ENCODE measurements around the gene TOP3A. TPM values are rescaled to one million over a fixed set of nuclear protein-coding genes. Genes with fewer than 3 reads are reported as not detected.

TOP3A gene
- total RNA-seq, 1 experiment from 2014 or later: 73.7 TPM

- Mint-ChIP-seq H3K4me3 (ENCODE audit: unreplicated experiment) (no peak overlapping the region), H3K4me1 (ENCODE audit: low read depth, unreplicated experiment) (peaks cover 7% of the 10 kb centered on the region), H3K27ac (ENCODE audit: unreplicated experiment) (no peak overlapping the region), H3K27me3 (ENCODE audit: insufficient read depth, unreplicated experiment) (no peaks in the 10 kb centered on the region), H3K36me3 (ENCODE audit: insufficient read depth, unreplicated experiment) (peaks cover 70% of the 10 kb centered on the region), H3K9me3 (ENCODE audit: unreplicated experiment) (no peaks in the 10 kb centered on the region)
- H3K36me3 ChIP-seq (ENCODE audit: control insufficient read depth, insufficient read depth, low read length): peaks cover 9% of the 10 kb centered on the region
- ChIA-PET POLR2A (interaction anchor here (0.6 kb wide), 1 partner anchor 8 kb away, joined by 3 read pairs; the partner anchor contains the start of gene TOP3A), CTCF (no interaction called here)
- no peak overlapping the region for H3K4me3 ChIP-seq (ENCODE audit: low read depth, low read length)
- no peak for DNase-seq
- no peaks in the 10 kb centered on the region for H3K4me1 ChIP-seq
- no TSS peak for BruUV-seq (replicated peaks)
- no peak for TF ChIP-seq CTCF (IDR thresholded peaks at IDR 0.05; ENCODE audit: insufficient read depth in 1 of 2, low read depth in 1 of 2, low read length in 1 of 2, severe bottlenecking in 1 of 2, unreplicated experiment in 1 of 2)
- intact Hi-C loops (cut with micrococcal nuclease; ENCODE audit: unreplicated experiment): no loop called here
- no peaks in the 10 kb centered on the region for H3K9me3 ChIP-seq
- no peaks in the 10 kb centered on the region for H3K27me3 ChIP-seq (replicated peaks; ENCODE audit: control insufficient read depth, insufficient read depth, low read length)
Observed at GRCh38 chr17:18323007-18323406, 8.2 kb upstream of the TOP3A start.

- no peak for DNase-seq
- H3K27me3 Mint-ChIP-seq (ENCODE audit: insufficient read depth, unreplicated experiment): no peaks in the 10 kb centered on the region
- intact Hi-C loops (cut with micrococcal nuclease; ENCODE audit: unreplicated experiment): no loop called here
- peaks cover 7% of the 10 kb centered on the region for H3K4me1 Mint-ChIP-seq (ENCODE audit: low read depth, unreplicated experiment)
- no peak overlapping the region for H3K27ac Mint-ChIP-seq (ENCODE audit: unreplicated experiment)
- ChIA-PET POLR2A (interaction anchor here (0.6 kb wide), 1 partner anchor 8 kb away, joined by 3 read pairs; the partner anchor contains the start of gene TOP3A), CTCF (no interaction called here)
- BruUV-seq (replicated peaks): no TSS peak
- peaks cover 69% of the 10 kb centered on the region for H3K36me3 Mint-ChIP-seq (ENCODE audit: insufficient read depth, unreplicated experiment)
- no peaks in the 10 kb centered on the region for H3K9me3 Mint-ChIP-seq (ENCODE audit: unreplicated experiment)
- H3K9me3 ChIP-seq: no peaks in the 10 kb centered on the region
- no peak for TF ChIP-seq CTCF (IDR thresholded peaks at IDR 0.05; ENCODE audit: insufficient read depth in 1 of 2, low read depth in 1 of 2, low read length in 1 of 2, severe bottlenecking in 1 of 2, unreplicated experiment in 1 of 2)
- peaks cover 9% of the 10 kb centered on the region for H3K36me3 ChIP-seq (ENCODE audit: control insufficient read depth, insufficient read depth, low read length)
- no peaks in the 10 kb centered on the region for H3K4me1 ChIP-seq
- no peak overlapping the region for H3K4me3 Mint-ChIP-seq (ENCODE audit: unreplicated experiment)
- no peak overlapping the region for H3K4me3 ChIP-seq (ENCODE audit: low read depth, low read length)
- H3K27me3 ChIP-seq (replicated peaks; ENCODE audit: control insufficient read depth, insufficient read depth, low read length): no peaks in the 10 kb centered on the region
Observed at GRCh38 chr17:18322522-18322921, 7.7 kb upstream of the TOP3A start.

- intact Hi-C loops (cut with micrococcal nuclease; ENCODE audit: unreplicated experiment): no loop called here
- Mint-ChIP-seq H3K4me1 (ENCODE audit: low read depth, unreplicated experiment) (peaks cover 7% of the 10 kb centered on the region), H3K27me3 (ENCODE audit: insufficient read depth, unreplicated experiment) (no peaks in the 10 kb centered on the region), H3K36me3 (ENCODE audit: insufficient read depth, unreplicated experiment) (peaks cover 66% of the 10 kb centered on the region), H3K27ac (ENCODE audit: unreplicated experiment) (no peak overlapping the region), H3K9me3 (ENCODE audit: unreplicated experiment) (no peaks in the 10 kb centered on the region), H3K4me3 (ENCODE audit: unreplicated experiment) (no peak overlapping the region)
- ChIA-PET POLR2A (no interaction called here), CTCF (no interaction called here)
- Histone ChIP-seq H3K4me3 (ENCODE audit: low read depth, low read length) (no peak overlapping the region), H3K36me3 (ENCODE audit: control insufficient read depth, insufficient read depth, low read length) (peaks cover 9% of the 10 kb centered on the region), H3K9me3 (no peaks in the 10 kb centered on the region), H3K27me3 (replicated peaks; ENCODE audit: control insufficient read depth, insufficient read depth, low read length) (no peaks in the 10 kb centered on the region), H3K4me1 (peaks cover 3% of the 10 kb centered on the region)
- no peak for DNase-seq
- no peak for TF ChIP-seq CTCF (IDR thresholded peaks at IDR 0.05; ENCODE audit: insufficient read depth in 1 of 2, low read depth in 1 of 2, low read length in 1 of 2, severe bottlenecking in 1 of 2, unreplicated experiment in 1 of 2)
- BruUV-seq (replicated peaks): no TSS peak
Observed at GRCh38 chr17:18321309-18321708, 6.5 kb upstream of the TOP3A start.

Data from Caco-2 (cell line).